CD4-positive, alpha-beta T cell treated with Interleukin-4 for 4 hours (primary cell): ENCODE measurements around the gene SMYD2.

ENCODE experiments used
- DNase-seq: peaks from one replicate; pipeline ENCODE4 v3.0.0-alpha.2; 2020

Gene SMYD2

DNA sequence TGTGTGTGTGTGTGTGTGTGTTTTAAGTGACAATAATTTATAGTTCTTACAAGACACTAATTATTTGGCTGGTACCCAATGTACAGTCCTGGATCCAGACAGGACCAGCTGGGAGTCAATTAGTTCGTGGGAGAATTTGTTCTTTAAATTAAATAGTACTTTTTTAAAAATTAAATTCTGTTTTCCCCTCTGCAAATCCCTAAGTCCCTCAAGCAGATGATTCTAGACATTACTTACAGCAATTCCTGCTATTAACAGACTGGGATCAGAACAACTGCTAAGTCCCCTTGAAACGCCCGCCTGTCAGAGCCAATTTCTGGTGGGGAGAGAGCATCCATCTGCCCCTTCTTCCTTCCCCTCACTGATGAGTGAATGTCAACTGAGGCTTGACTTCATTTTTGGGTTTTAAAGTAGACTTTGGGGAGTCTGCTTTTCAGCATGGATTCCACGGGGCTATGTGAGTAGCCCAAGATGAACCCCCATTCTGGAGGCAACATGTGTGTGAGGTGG is 83.9 kb downstream of the SMYD2 start:
- no peak for DNase-seq

DNA sequence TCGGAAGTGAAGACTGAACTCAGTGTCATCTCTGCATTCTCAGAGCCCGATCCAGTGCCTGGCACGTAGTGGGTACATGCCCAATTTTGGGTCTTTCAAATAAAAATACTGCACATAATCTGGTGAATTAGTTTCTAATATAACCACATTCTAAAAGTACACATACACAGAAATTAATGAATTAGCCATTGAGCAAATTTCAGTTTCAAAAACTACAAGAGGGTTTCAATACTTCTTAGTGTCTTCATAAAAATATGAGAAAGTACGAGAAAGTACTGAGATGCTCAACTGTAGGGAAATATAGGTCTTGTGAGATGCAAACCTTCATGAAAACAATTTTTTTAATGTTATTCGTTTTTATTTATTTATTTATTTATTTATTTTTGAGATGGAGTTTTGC is 86.9 kb downstream of the SMYD2 start:
- no peak for DNase-seq

DNA sequence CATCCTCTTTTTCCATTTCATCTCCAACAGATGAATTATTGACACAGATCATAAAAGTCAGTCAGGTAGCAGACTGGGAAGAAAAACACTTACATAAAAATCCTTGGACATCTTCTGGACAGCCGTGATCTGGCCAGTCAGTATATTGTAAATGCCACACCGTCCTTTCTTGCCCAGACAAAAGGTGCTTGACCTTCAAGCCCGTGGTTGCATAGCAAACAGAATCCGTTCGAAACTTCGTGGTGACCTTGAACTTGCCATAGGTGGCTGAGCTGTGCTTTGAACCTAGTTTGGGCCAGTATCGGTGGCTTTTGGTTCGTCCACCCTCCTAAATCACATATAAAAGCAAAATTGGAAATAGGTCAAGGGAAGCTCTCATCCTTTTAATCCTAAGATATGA is 88.4 kb downstream of the SMYD2 start:
- no peak for DNase-seq

DNA sequence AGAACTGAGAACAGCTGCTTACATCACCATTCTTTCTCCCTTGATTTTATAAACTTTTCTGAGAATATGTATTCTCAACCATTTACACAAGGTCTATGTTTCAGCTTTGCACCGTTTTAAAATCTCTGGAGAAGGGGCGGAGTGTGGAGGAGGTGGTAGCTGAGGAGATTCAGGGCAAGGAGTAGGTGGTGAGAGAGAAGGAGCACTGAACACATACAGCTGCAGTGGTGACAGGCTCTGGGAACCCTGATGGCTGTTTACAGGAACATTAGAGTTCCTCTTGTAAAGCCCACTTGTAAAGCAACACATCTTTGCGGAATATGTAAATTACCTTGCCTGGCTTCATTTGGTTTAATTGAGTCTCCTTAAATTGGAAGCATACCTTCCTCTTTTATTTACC is 89.7 kb downstream of the SMYD2 start:
- no peak for DNase-seq

DNA sequence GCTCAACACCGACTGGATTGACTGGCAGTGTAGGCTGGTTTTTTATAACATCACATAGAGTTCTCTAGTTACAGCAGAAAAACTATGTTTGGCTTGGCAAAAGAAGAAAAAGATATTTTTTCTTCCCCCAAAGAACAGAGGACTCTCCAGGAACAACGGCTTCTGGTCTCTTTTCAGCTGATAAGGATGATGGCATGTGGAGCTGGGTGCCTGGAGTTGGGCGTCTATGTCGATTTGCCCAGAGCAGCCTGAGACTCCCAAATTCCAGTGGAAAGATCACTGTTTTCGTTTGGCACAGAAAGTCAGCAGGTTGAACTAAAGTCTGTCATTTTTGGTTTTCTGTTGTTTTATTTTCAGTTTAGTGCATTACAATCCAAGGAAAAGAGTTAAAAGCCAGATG is 91.1 kb downstream of the SMYD2 start:
- DNase-seq, result no peak

DNA sequence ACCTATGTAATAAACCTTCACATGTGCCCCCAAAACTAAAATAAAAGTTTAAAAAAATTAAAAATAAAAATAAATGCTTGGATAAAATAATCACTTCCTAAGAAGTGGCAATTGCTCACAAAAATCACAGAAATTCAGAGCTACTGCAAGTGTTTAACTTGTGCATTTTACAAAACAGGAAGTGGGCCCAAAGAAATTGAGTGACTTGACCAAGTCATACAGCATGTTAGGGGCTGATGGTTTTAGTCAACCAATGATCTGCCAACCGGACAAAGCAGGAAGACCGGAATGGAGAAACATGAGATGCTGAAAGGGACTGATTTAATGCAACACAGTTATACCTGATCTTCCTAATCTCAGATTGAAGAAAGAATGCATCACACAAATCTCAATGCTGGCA is 96.5 kb downstream of the SMYD2 start:
- no peak for DNase-seq

DNA sequence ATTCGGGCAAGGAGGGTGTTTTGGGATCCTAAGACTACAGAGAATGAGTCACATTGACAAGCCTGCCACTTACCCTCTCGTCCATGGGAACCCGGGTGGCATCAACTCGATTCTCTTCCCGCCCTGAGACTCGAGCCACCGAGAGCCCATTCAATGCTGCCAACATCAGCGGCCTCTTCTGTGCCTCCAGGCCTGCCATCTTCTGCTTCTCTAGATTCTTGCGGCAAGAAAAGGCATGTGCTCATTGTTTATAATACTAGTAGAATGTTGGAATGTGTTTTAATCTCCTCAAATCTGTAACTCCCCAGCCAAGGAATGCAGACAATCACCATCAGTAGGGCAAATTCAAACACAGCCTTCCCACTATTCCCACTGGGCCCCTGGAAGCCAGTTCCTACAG is 96.9 kb downstream of the SMYD2 start:
- DNase-seq, result no peak

DNA sequence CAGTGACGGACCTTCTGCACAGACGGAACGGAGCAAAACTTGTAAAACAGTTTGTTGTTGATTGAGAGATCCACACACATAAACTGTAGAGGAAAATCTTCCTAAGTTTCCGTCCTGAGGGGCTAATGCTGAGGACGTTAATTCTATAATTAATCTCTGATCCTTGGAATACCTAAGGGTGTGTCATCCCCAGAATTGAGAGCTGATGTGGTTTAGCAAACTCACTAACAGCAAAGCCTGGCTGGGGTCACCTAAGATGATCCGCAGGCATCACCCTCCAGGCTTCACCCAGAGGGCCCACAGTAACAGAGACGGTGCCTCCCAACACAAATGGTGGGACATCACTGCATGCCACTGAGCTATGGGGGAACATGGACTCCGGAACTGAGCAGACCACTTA is 97.5 kb downstream of the SMYD2 start:
- no peak for DNase-seq

DNA sequence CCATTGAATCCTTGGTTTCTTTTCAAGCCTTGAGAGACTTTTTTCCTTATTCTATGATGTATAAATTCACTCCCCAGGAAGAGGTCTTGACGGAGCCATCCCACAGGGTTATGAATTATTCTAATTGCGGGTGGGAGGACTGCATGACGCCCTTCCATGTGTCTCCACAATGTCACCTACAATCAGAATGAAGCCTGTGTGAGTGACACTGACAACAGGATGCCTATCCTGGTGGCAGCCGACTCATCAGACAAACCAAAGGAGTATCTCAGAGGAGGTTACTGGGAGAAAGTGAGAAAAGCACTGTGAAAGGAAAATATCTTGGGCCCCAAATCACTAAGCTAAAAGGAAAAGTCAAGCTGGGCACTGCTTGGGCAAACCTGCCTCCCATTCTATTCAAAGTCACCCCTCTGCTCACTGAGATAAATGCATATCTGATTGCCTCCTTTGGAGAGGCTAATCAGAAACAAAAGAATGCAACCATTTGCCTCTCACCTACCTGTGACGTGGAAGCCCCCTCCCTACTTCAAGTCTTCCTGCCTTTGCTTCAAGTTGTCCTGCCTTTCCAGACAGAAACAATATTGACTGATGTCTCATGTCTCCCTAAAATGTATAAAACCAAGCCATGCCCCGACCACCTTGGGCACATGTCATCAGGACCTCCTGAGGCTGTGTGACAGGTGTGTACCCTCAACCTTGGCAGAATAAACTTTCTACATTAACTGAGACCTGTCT is 98.4 kb downstream of the SMYD2 start:
- no peak for DNase-seq

DNA sequence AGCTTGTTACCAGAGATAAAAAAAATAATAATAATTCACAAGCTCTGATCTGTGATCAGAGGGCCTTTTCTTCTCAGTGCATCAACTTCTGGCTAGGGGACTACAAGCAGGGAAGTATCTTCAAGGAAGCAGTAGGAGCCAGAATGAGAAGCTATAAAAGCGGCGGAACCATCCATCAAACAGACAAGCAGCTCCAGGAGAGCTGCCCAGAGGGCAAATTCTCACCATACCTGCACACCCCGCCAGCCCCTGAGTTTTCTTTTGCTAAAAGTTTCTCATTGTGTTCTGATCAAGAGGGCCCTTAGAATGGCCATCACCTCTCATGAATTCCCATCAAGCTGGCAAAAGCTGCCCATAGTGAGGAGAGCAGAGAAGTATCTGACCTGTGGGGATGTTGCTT is 99.4 kb downstream of the SMYD2 start:
- no peak for DNase-seq

DNA sequence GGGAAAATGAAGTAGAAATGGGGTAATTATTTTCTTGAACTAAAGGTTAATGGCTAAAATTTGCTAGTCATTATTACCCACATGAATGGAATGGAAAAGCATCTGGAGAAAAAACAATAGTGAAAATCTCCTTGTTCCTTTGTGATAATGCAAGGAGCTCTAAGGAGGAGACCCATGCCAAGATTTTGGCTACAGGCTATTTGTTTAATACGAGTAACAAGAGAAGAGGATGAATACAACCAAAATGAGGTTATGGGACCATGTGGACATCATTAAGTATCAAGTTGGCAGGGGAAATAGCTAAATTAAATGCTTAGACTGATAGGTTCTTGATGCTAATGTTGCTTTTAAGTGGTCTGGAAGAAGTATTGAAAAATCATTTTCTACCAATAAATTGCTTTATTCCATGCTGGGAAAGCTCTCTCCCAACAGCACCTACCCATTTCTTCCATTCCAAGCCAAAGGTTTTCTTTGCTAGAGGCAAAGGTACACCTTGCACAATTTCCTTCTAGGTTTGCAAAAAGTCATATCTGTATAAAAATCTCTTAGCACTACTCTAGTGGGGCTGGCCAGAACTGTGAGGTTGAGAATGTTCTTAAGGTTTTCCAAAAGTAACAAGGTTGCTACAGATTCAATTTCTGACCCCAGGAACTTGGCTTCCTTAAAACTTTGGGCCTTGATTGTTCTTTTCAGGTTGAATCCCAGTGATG is 100.2 kb downstream of the SMYD2 start:
- no peak for DNase-seq

DNA sequence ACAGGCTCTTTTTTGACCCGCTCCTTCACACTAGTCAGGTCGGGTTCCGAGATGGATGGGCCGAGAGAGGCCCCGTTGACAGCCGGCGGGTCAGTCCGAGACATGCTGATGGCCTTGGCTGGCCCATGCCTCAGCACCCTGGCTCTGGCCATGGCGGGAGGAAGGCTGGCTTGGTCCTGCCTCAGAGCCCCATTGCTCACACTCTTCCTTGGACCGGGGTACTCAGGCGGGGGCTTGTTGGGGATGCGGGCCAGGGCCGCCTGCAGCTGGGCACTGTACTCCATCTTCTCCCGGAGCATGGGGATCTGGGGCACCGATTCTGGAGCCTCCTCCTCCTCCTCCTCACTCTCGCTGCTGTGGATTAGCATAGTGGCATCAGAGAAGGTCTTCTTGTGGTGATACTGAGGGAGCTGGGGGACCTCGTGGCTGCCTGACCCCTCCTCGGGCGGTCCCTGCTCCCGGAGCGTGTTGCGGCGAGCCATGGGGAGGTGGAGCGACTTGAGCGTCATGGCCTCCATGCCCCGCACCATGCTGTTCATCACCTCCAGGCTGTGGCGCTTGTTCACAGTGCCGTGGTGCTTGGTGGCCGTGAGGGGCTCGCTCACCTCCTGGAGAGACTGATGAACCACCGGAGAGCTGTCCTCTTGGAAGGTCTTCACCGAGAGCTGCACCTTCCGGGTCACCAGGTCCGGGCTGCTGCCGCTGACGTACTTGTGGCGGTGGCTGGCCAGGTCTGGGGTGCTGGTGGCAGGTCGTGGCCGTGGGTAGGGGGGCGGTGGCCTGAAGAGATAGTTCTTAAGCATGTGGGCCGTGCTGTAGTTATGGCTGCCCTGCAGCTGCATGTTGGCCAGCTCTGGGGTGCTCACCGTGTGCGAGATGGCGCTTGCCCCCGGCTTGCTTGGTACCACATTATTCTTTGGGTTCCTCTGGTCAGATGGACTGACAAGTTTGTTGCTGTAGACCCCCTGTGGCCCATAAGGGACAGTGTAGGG is 102.7 kb downstream of the SMYD2 start:
- DNase-seq, result no peak

DNA sequence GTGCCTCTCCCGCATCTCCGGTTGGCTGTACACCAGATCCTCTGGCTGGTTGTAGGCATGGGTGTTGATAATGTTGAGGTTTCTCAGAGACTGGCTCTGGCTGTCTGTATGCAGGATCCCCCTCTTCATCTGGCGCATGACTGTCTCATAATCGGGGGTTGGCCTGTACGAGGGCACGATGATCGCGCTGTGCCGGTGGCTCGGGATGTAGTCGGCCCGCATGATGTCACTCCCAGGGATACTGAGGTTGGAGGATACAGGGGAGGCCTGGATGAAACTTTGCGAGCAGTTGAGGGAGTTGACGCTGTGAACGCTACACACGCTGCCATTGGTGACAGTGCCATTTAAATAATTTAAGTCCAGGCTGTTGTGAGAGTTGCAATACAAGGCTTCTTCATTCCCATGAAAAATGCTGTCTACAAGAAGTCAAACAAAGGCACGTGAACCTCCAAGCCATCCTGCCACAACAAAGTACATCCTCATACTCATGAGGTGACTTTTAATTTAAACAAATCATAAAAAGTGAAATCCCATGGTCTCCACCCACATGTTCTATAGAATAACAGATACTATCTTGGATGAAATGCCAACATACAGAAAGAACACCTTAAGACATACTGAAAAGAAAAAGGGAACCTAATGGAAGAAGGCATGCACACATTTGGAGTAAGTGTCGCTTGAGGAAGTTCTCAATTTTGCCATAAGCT is 103.6 kb downstream of the SMYD2 start:
- DNase-seq, result no peak

DNA sequence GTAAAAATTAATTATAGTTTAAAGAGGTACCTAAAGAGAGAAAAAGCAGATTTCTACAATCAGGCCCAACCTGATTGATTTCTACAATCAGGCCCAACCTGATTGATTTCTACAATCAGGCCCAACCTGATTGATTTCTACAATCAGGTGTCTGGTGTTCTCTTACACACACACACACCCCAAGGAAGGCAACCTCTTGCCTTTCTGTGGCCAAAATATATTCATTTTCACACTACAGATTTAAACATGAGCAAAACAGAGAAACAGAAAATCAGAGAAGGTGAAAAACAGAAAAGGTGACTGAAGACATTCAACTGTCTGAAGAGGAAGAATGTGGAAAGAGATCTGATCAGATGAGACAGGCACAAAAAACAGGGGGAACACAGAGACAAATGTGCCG is 104.5 kb downstream of the SMYD2 start:
- no peak for DNase-seq

DNA sequence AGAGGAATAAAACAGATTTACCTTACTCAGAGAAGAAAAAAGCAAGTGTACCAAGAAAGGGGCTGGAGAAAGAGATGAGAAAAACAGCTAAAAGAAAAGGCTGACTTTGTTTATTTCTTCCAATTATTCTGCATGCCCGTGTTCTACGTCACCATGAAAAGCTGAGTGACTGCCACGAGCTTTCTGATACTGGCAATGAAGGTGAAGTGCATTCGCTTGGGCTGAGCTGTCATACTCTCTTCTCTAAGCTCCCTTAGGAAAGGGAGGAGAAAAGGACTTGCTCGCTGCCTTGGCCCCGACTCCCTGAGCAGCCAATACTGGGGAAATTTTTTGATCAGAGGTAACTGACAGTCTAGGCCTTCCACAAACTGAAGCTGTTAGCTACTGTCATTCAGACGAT is 105.4 kb downstream of the SMYD2 start:
- DNase-seq, result no peak
